Activated CD8-positive, alpha-beta memory T cell treated with anti-CD3 and anti-CD28 coated beads, Interleukin-2, amount 10 ng/mL, durations not matched to agents 7 days and 5 days (primary cell): ENCODE results near the gene DDX18. TPM values are rescaled to one million over a fixed set of nuclear protein-coding genes. Genes with fewer than 3 reads are reported as not detected.

Experiments used
- total RNA-seq, 2 experiments: library from RNA; stranded (reverse); gene quantifications; one replicate each; pipeline ENCODE4 v1.2.3, GENCODE V29; 2021

The DDX18 gene
- total RNA-seq, 2 experiments from 2014 or later = 55.3 to 78.2 TPM

Other genes starting within 250 kb of the DDX18 start
- 10 to 100 TPM; 36.9 to 42.0 TPM for gene CCDC93, start 199.4 kb downstream of the DDX18 start, total RNA-seq